ENCODE results near the gene REG1A.

The REG1A gene, protein sequence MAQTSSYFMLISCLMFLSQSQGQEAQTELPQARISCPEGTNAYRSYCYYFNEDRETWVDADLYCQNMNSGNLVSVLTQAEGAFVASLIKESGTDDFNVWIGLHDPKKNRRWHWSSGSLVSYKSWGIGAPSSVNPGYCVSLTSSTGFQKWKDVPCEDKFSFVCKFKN

GRCh38 chr2:79120194-79120713 is at the start of gene REG1A:
REG1A (plus strand) TSS chr2:79120488; CDS start chr2:79120862, 374 bp downstream.
- no peak for DNase-seq (ENCODE audit: low read depth in 2 of 2)

- DNase-seq (ENCODE audit: low read depth in 2 of 2) = no peak
Observed at GRCh38 chr2:79071078-79071477, 49.2 kb upstream of the REG1A start.

GRCh38 chr2:79082987-79083386 is 37.3 kb upstream of the REG1A start:
- no peak for DNase-seq (ENCODE audit: low read depth in 2 of 2)

GRCh38 chr2:79083597-79084251 is 36.6 kb upstream of the REG1A start:
- no peak for DNase-seq (ENCODE audit: low read depth in 2 of 2)

- DNase-seq (ENCODE audit: low read depth in 2 of 2) = no peak
Observed at GRCh38 chr2:79084495-79085135, 35.7 kb upstream of the REG1A start.

- DNase-seq (ENCODE audit: low read depth in 2 of 2) = no peak
Observed at GRCh38 chr2:79085382-79085781, 34.9 kb upstream of the REG1A start.

DNA sequence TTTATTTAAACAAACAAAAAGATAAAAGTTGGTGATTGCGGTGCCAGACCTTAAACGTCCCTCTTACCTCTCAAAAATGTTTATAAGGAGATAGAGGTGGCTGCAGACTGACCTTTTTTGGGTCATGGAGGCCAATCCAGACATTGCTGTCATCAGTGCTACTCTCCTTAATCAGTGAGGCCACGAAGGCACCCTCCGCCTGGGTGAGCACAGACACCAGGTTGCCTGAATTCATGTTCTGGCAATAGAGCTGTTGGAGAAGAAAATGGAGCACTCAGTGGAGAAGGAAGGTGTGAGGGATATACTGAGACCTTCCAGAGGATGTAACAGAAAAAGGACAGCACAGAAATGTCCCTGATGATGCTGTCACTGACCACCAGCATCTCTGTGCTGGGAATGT is 34.0 kb upstream of the REG1A start:
- no peak for DNase-seq (ENCODE audit: low read depth in 2 of 2)

DNA sequence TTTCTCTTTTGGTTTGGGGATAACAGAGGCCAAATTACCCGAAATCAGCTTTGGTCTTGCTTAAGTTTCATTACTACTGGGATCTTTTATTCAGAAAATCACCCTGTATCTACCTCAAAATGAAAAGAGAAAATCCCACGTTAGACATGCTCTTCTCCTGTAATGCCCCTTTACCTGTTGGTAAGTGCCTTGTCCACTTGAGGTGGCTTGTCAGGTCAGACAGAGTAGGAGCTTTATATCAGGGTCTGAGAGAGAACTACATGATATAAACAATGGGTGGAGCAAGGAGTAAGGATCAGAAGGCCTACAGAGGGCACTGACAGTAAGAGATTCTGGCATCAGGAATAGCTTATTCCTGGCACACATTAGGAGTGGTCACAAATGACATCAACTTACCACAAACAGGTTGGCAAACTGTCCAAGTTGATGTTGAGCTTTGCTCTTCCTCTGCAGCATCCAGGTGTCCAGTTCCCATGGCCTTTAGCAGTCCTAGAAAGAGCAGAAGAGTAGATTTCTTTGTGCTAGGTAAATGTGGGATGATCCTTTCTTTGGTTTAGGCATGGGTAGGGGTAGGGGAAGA is 32.4 kb upstream of the REG1A start, which contains the start of gene REG1B:
TSS of gene REG1B (minus strand) at position 209 of the 580 bp plus-strand sequence. CDS start 381 bp downstream, outside the sequence.
- no peak for DNase-seq (ENCODE audit: low read depth in 2 of 2)

DNA sequence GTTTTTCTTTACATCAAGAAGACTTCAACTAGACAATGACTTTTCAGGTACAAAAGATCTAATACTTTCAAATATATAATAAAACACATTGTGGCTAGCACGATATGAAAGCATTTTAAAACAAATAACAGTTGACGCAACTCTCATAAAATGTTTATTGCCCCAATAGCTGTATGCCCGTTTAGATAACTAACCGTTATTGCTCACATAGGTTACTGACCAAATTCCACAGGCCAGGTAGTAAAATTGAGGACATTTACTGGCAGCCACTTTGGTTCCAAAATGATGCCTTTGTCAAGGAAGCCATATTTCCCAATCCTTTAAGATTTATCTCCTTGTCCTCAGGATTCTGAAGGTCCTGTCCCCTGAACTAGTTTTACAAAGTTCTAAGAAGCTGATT is 29.6 kb upstream of the REG1A start:
- no peak for DNase-seq (ENCODE audit: low read depth in 2 of 2)

DNA sequence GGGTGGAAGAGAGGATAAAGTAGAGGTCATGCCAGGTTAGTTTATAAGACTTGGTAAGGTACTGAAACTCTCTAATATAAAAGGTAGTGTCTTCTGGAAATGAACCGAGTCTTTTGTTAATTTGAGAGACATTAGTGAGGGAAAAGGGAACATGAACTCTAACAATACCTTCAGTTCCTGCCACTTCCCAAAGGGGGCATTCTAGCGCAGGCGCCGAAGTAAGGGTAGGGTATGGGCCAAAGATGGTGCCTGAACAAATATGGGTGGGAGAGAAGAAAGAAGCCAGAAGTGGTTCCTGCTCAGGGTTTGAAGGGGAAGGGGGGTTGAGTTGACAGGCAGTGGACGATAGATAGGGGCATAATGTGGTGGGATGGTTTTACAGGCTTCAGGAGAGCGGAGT is 22.4 kb upstream of the REG1A start:
- no peak for DNase-seq (ENCODE audit: low read depth in 2 of 2)

- DNase-seq (ENCODE audit: low read depth in 2 of 2) = no peak
Observed at GRCh38 chr2:79099140-79099686, 21.1 kb upstream of the REG1A start.

GRCh38 chr2:79100285-79100684 is 20.0 kb upstream of the REG1A start:
- no peak for DNase-seq (ENCODE audit: low read depth in 2 of 2)

- no peak for DNase-seq (ENCODE audit: low read depth in 2 of 2)
Observed at GRCh38 chr2:79101024-79101423, 19.3 kb upstream of the REG1A start.

- no peak for DNase-seq (ENCODE audit: low read depth in 2 of 2)
Observed at GRCh38 chr2:79103214-79103613, 17.1 kb upstream of the REG1A start.

GRCh38 chr2:79105259-79105658 is 15.0 kb upstream of the REG1A start:
- DNase-seq (ENCODE audit: low read depth in 2 of 2) = no peak

DNA sequence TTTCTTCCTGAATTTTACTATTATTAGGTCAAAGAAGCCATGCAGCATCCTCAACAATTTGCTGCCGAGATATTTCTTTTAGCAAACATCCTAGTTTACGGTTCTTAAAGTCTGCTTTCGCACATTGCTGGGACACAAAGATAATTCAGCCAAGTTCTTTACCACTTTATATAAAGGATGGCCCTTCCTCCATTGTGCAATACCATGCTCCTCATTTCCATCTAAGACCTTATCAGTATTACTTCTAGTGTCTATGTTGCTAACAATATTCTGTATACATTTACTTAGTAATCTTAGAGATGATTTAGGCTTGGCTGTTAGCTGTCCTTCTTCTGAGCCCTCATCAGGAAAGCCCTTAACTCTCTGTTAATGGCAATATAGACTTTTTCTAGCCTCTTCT is 8.0 kb upstream of the REG1A start:
- DNase-seq (ENCODE audit: low read depth in 2 of 2) = no peak

DNA sequence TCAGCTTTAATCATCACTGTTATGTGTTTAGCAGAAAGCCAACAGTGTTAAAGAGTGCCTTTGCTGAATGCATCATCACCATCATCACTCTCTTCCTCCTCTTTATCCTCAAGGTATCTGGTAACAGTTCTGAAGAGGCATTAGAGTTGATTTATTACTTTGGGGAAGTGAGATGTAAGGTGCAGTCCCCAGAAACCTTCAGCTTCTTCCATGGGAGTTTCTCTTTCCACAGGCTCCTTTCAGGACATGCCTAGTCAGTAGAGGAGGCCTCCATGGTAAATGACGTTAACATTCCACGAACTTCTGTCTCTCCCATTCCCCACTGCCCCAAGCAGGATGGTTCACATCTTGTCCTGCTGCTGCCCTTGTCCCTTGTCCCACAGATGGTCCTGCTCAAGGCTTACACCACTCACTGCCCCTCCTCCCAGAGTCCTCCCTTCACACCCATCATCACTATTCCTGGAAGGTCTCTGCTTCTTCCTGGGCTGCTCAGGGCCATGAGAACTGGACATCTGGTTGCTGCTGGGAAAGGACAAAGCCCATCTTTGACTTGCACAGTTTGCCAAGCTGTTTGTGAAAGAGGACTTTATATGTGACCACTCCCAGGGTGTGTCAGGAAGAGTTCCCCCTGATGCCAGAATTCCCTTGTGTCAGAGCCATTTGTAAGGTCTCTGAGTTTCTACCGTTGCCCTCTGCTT is 5.3 kb upstream of the REG1A start:
- no peak for DNase-seq (ENCODE audit: low read depth in 2 of 2)

- DNase-seq (ENCODE audit: low read depth in 2 of 2) = no peak
Observed at GRCh38 chr2:79116997-79117928, 3.0 kb upstream of the REG1A start.

GRCh38 chr2:79122676-79123075 is 2.4 kb downstream of the REG1A start:
- no peak for DNase-seq (ENCODE audit: low read depth in 2 of 2)

DNA sequence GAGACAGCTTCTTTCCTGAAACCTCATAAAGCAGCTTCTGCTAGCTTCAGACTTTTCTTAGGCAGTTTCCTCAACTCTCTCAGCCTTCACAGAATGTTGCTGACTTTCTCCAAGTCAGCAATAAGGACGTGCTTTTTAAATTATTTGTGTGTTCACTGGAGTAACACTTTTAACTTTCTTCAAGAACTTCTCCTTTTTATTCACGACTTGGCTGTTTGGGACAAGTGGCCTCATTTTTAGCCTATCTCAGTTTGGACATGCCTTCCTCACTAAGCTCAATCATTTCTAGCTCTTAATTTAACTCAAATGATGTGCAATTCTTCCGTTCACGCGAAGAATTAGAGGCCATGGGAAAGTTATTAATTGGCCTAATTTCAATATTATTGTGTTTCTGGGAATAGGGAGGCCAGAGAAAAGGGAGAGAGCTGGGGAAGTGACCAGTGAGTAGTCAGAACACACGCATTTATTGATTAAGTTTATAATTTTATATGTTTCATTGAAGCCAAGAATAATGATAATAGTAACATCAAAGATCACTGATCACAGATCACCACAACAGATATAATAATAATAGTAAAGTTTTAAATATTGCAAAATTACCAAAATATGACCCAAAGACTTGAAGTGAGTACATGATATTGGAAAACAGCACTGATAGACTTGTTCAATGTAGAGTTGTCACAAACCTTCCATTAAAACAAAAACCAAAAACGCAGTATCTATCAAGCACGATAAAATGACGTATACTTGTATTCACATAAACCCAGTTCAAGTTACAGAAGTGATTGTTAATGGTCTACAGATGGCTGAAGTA is 4.8 kb downstream of the REG1A start:
- no peak for DNase-seq (ENCODE audit: low read depth in 2 of 2)

Measured in stimulated activated CD4-positive, alpha-beta T cell treated with anti-CD3 and anti-CD28 coated beads, Interleukin-12 subunit alpha, Interleukin-12 subunit beta, amount 100 ng/mL, for 24 hours (primary cell).